H9 (cell line): ENCODE results near the gene AFF4. TPM values are rescaled to one million over a fixed set of nuclear protein-coding genes. Genes with fewer than 3 reads are reported as not detected.

Source experiments
- DNase-seq: peaks from one replicate; pipeline ENCODE4 v3.0.0-alpha.2; 2017
- H2AFZ ChIP-seq: one replicate; pipeline ENCODE4 v1.6.1; 2013; ENCODE audit warnings: mild to moderate bottlenecking, low read length, control low read depth, moderate library complexity
- H2AK5ac ChIP-seq: 2 replicates; pipeline ENCODE4 v1.6.1; 2013; ENCODE audit warnings: low read length, control low read depth, mixed read lengths; ENCODE audit not compliant: insufficient read length
- H2BK120ac ChIP-seq: one replicate; pipeline ENCODE4 v1.6.1; 2013; ENCODE audit warnings: low read depth, mild to moderate bottlenecking, low read length, control low read depth, inconsistent platforms; ENCODE audit not compliant: poor library complexity, severe bottlenecking
- H2BK12ac ChIP-seq: 2 replicates; pipeline ENCODE4 v1.6.1; 2013; ENCODE audit warnings: low read length, control low read depth, mixed read lengths, low read depth; ENCODE audit not compliant: insufficient read length
- H2BK15ac ChIP-seq: 2 replicates; pipeline ENCODE4 v1.6.1; 2013; ENCODE audit warnings: low read depth, low read length, control low read depth
- H2BK20ac ChIP-seq: one replicate; pipeline ENCODE4 v1.6.1; 2013; ENCODE audit warnings: low read depth, mild to moderate bottlenecking, low read length, control low read depth, inconsistent platforms; ENCODE audit not compliant: poor library complexity, severe bottlenecking
- H2BK5ac ChIP-seq: 2 replicates; pipeline ENCODE4 v1.6.1; 2013; ENCODE audit warnings: low read length, control low read depth, mixed read lengths; ENCODE audit not compliant: insufficient read length
- H3K14ac ChIP-seq: 2 replicates; pipeline ENCODE4 v1.6.1; 2013; ENCODE audit warnings: low read length, control low read depth; ENCODE audit not compliant: insufficient read depth
- H3K18ac ChIP-seq: 2 replicates; pipeline ENCODE4 v1.6.1; 2013; ENCODE audit warnings: low read depth, mild to moderate bottlenecking, mixed read lengths, low read length, control low read depth; ENCODE audit not compliant: insufficient read length
- H3K23ac ChIP-seq: 2 replicates; pipeline ENCODE4 v1.6.1; 2013; ENCODE audit warnings: low read length, control low read depth, mixed read lengths, low read depth; ENCODE audit not compliant: insufficient read length
- H3K23me2 ChIP-seq: 2 replicates; pipeline ENCODE4 v1.6.1; 2013; ENCODE audit warnings: low read depth, mild to moderate bottlenecking, mixed read lengths, low read length, control low read depth; ENCODE audit not compliant: insufficient read length, poor library complexity, severe bottlenecking
- H3K27ac ChIP-seq: 2 replicates; pipeline ENCODE4 v1.5.1; 2013; ENCODE audit warnings: low read length, control low read depth, mixed read lengths, low read depth; ENCODE audit not compliant: insufficient read length
- H3K27me3 ChIP-seq: 2 replicates; pipeline ENCODE4 v1.6.1; 2013; ENCODE audit warnings: low read length, control low read depth, inconsistent platforms; ENCODE audit not compliant: insufficient read depth
- H3K4ac ChIP-seq: 2 replicates; pipeline ENCODE4 v1.6.1; 2013; ENCODE audit warnings: low read depth, mild to moderate bottlenecking, control low read depth, inconsistent platforms, low read length, moderate library complexity
- H3K4me1 ChIP-seq: 2 replicates; pipeline ENCODE4 v1.6.1; 2013; ENCODE audit warnings: low read length, control low read depth, inconsistent platforms; ENCODE audit not compliant: insufficient read depth
- H3K4me2 ChIP-seq: 2 replicates; pipeline ENCODE4 v1.6.1; 2013; ENCODE audit warnings: low read length, control low read depth, mixed read lengths; ENCODE audit not compliant: insufficient read length, insufficient read depth
- H3K56ac ChIP-seq: 2 replicates; pipeline ENCODE4 v1.6.1; 2013; ENCODE audit warnings: low read depth, mild to moderate bottlenecking, mixed read lengths, low read length, control low read depth; ENCODE audit not compliant: insufficient read length
- H3K79me1 ChIP-seq: 2 replicates; pipeline ENCODE4 v1.6.1; 2013; ENCODE audit warnings: low read depth, mild to moderate bottlenecking, moderate library complexity, low read length, control low read depth, inconsistent platforms; ENCODE audit not compliant: insufficient read depth, poor library complexity, severe bottlenecking
- H3K79me2 ChIP-seq: 2 replicates; pipeline ENCODE4 v1.6.1; 2013; ENCODE audit warnings: low read length, control low read depth, inconsistent platforms; ENCODE audit not compliant: insufficient read depth
- H3K9ac ChIP-seq: 2 replicates; pipeline ENCODE4 v1.6.1; 2013; ENCODE audit warnings: low read length, control low read depth, mixed read lengths; ENCODE audit not compliant: insufficient read length; ENCODE audit errors: extremely low read depth
- H3K9me3 ChIP-seq: one replicate; pipeline ENCODE4 v1.6.1; 2013; ENCODE audit warnings: low read depth, low read length, inconsistent platforms; ENCODE audit not compliant: control insufficient read depth
- H3T11ph ChIP-seq: one replicate; pipeline ENCODE4 v1.6.1; 2013; ENCODE audit warnings: mild to moderate bottlenecking, low read length, control low read depth, inconsistent platforms
- H4K20me1 ChIP-seq: one replicate; pipeline ENCODE4 v1.6.1; 2013; ENCODE audit not compliant: control insufficient read depth, insufficient read length, insufficient read depth
- H4K5ac ChIP-seq: 2 replicates; pipeline ENCODE4 v1.6.1; 2013; ENCODE audit warnings: low read depth, mild to moderate bottlenecking, mixed read lengths, low read length, control low read depth; ENCODE audit not compliant: insufficient read length
- H4K8ac ChIP-seq: replicated peaks from 2 replicates; pipeline ENCODE4 v1.6.1; 2013; ENCODE audit warnings: low read length, control low read depth, mixed read lengths, low read depth; ENCODE audit not compliant: insufficient read length
- H4K91ac ChIP-seq: 2 replicates; pipeline ENCODE4 v1.6.1; 2013; ENCODE audit warnings: low read depth, mild to moderate bottlenecking, moderate library complexity, mixed read lengths, low read length, control low read depth; ENCODE audit not compliant: insufficient read length
- H3K27ac Mint-ChIP-seq, 3 experiments: 2 replicates in 2 of 3; 3 replicates in 1 of 3; pipeline ENCODE4 v1.8.0; 2020 to 2021; ENCODE audit warnings: mixed read lengths in 3 of 3, mild to moderate bottlenecking in 1 of 3, moderate library complexity in 1 of 3
- H3K27me3 Mint-ChIP-seq: 2 replicates; pipeline ENCODE4 v1.8.0; 2021; ENCODE audit warnings: low read depth, mild to moderate bottlenecking, moderate library complexity, mixed read lengths
- H3K36me3 Mint-ChIP-seq, 3 experiments: 2 replicates in 2 of 3; 3 replicates in 1 of 3; pipeline ENCODE4 v1.8.0; 2020 to 2021; ENCODE audit warnings: low read depth in 3 of 3, mixed read lengths in 3 of 3; ENCODE audit not compliant: insufficient read depth in 1 of 3
- H3K4me1 Mint-ChIP-seq, 2 experiments: 2 replicates each; pipeline ENCODE4 v1.8.0; 2020; ENCODE audit warnings: mixed read lengths in 2 of 2
- H3K4me3 Mint-ChIP-seq, 2 experiments: 2 replicates in 1 of 2; 3 replicates in 1 of 2; pipeline ENCODE4 v1.8.0; 2020 to 2021; ENCODE audit warnings: mild to moderate bottlenecking in 2 of 2, mixed read lengths in 2 of 2, moderate library complexity in 1 of 2
- H3K9me3 Mint-ChIP-seq, 2 experiments: 2 replicates in 1 of 2; 3 replicates in 1 of 2; pipeline ENCODE4 v1.8.0; 2020; ENCODE audit warnings: mild to moderate bottlenecking in 2 of 2, mixed read lengths in 2 of 2, moderate library complexity in 1 of 2
- WGBS: extraction: QIAGEN DNeasy Blood & Tissue Kit; methylation state at CpG from one replicate; pipeline ENCODE4 v1.1.7; 2013; ENCODE audit warnings: missing lambda C conversion rate, low lambda C conversion rate, mixed read lengths; ENCODE audit not compliant: insufficient read length; ENCODE audit errors: extremely low coverage; 5-methylcytosine and 5-hydroxymethylcytosine counted together
- total RNA-seq: library from RNA; stranded (reverse); gene quantifications from 2 replicates; pipeline ENCODE4 v1.2.1, GENCODE V29; 2021
- TF ChIP-seq, protein P1 (sequence below): fragments of 200-600 bp; sonication (generic); conservative IDR thresholded peaks from 3 replicates; pipeline ENCODE4 v1.8.0; 2021; ENCODE audit warnings: antibody characterized with exemption, mild to moderate bottlenecking

AFF4 gene
- total RNA-seq, 1 experiment from 2014 or later = 73.2 TPM

DNA sequence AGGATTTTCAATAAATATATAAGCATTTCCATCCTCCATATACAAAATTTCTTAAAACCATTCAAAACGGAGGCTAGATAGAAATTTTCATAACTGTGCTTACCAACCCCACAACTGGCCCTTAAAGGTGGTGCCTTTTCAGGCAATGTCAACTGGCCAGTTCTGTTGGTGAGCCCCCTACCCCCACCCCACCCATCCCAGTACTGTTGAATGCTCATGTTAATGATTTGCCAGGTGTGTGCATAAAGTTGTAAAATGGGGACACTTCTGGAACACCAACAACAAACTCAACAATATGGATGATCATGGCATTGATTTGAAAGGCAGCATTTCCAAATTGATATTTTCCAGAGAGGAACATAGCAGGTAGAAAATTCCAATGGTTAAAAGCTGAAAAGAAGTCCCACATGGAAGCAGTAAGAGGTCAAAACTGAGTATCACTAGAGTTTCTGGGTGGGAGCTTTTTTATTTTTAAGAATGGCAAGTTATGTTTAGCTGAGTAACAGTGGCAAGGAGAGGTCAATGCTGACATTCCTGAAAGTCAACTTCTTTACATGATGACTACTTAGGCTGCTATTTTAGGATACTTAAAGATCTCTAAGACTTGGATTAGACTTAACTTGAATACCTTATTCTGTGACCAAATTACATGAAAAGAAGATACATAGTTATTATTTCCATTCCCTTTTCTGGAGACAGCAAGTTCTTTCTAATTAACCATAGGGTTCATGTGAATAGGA, 87.2 kb downstream of the AFF4 start:
- Mint-ChIP-seq H3K27me3 (no peaks in the 10 kb centered on the region), H3K27ac (no peak overlapping the region), H3K9me3 (no peaks in the 10 kb centered on the region), H3K4me1 (no peaks in the 10 kb centered on the region), H3K36me3 (peaks cover 7 to 39% (median 27%) of the 10 kb centered on the region in 3 experiments; a peak in 6 of 7 replicates), H3K4me3 (no peak overlapping the region)
- Histone ChIP-seq H3K4ac (no peak overlapping the region), H3K4me2 (no peak overlapping the region), H3K27me3 (no peaks in the 10 kb centered on the region), H3K9ac (no peak overlapping the region), H3K14ac (no peak overlapping the region), H3K18ac (no peak overlapping the region), H2BK15ac (no peak overlapping the region), H2BK5ac (no peak overlapping the region), H2AK5ac (no peak overlapping the region), H4K20me1 (no peaks in the 10 kb centered on the region), H3K23ac (no peak overlapping the region), H2BK20ac (no peak overlapping the region), H3T11ph (no peak overlapping the region), H3K27ac (no peak overlapping the region), H3K4me1 (no peaks in the 10 kb centered on the region), H3K79me2 (no peaks in the 10 kb centered on the region), H3K56ac (no peak overlapping the region), H4K91ac (no peak overlapping the region), H2BK120ac (no peak overlapping the region), H4K5ac (no peak overlapping the region), H4K8ac (no peak overlapping the region), H3K79me1 (no peaks in the 10 kb centered on the region), H2AFZ (no peak overlapping the region), H3K9me3 (no peaks in the 10 kb centered on the region), H3K23me2 (no peaks in the 10 kb centered on the region), H2BK12ac (no peak overlapping the region)
- TF ChIP-seq, protein P1, sequence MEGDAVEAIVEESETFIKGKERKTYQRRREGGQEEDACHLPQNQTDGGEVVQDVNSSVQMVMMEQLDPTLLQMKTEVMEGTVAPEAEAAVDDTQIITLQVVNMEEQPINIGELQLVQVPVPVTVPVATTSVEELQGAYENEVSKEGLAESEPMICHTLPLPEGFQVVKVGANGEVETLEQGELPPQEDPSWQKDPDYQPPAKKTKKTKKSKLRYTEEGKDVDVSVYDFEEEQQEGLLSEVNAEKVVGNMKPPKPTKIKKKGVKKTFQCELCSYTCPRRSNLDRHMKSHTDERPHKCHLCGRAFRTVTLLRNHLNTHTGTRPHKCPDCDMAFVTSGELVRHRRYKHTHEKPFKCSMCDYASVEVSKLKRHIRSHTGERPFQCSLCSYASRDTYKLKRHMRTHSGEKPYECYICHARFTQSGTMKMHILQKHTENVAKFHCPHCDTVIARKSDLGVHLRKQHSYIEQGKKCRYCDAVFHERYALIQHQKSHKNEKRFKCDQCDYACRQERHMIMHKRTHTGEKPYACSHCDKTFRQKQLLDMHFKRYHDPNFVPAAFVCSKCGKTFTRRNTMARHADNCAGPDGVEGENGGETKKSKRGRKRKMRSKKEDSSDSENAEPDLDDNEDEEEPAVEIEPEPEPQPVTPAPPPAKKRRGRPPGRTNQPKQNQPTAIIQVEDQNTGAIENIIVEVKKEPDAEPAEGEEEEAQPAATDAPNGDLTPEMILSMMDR = no peak
- no peak for DNase-seq
- no CpG with 5 or more reads among the region's 1 CpG for WGBS
